ENCODE data around the gene TMEM205. TPM values are rescaled to one million over a fixed set of nuclear protein-coding genes. Genes with fewer than 3 reads are reported as not detected.

TMEM205 gene
- total RNA-seq, result 10 to 100 TPM; 32.6 to 35.1 TPM

DNA sequence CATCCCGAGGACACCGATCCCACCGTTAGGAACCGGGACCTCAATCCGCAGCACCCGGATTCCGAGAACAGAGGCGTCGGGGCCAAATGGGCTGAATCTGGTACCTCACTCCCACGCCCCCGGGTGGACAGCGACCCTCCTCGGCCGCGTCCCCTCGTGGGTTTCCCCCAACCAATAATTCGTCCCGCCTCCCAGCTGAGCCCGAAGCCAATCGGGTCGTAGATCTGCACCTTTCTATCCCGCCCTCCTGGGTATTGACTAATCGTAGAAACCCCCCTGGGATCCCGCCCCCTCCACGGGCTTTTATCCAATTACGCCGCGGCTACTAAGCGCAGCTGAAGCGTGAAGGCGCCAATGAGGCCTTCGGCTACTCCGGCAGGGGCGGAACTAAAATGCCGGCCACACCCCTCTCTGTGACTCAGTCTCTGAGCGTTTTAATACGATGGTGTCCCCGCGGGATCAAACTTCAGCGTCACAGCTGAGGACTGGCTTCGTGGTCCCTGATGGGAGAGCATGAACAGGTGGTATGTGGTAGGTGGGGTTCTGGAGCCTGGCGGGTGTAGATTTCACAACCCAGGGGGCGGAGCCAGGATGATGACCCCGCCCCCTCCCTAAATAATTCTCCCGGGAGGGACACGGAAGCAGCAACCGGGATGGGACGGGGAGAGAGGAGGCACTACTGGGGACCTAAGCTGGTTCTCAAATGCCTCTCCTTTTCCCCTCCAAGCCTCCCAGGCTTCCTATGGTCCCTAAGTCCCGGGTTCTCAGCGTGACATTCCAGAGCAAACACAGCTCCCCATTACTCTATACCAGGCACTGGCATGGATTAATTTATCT is at the start of gene TMEM205, which contains the start of gene CCDC159:
TSS of gene TMEM205 (minus strand) at position 165 of the 837 bp plus-strand sequence. CDS start 649 bp downstream, outside the sequence.
TSS of gene CCDC159 (plus strand) at position 416 of the 837 bp plus-strand sequence. CDS start at position 504, 88 bp downstream.
- CTCF ChIA-PET, result interaction anchor here (1.2 to 1.6 kb wide), 3 partner anchors 29 to 52 kb away, joined by 3 to 16 read pairs (median 6); partner anchors contain the start of gene SWSAP1
- no peaks in the 10 kb centered on the region for H3K27me3 Mint-ChIP-seq
- H3K36me3 Mint-ChIP-seq (ENCODE audit: low read depth), result peaks cover 7% of the 10 kb centered on the region

DNA sequence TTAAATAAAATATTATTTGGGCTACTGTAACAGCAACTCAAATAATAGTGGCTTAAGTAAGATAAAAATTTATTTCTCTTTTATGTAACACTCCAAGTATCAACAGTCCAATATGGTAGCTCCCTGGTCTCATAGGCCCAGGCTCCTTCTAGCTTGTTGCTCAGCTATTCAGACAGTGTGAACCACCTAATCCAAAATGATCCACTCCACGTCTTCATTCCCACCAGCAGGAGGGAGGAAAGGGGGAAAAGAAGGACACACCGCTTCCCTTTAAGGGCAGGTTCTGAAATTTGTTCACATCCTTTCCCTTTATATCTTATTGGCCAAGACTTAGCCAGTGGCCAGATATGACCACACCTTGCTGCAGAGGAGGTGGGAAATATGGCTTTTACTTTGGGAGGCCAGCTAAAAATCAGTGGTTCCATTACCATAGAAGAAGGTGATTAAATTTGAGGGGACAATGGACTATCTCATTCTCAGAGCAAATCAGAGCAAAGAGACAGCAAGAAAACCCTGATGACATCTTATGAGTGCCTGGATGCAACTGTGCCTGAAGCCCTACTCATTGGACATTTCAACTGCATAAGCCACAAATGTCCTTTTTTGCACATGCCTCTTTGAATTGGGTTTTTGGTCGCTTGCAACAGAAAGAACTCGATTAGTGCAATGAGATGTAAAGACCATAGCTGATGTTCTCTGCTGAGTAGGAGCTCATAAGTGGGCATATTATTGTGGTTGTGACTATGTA is 45.0 kb upstream of the TMEM205 start:
- no peak overlapping the region for H3K4me3 Mint-ChIP-seq
- POLR2A ChIA-PET, result interaction anchor here (0.6 to 1.0 kb wide), 3 partner anchors 41 to 202 kb away, joined by 3 read pairs; no protein-coding TSS in a partner anchor
- peaks cover 11% of the 10 kb centered on the region for H3K4me1 Mint-ChIP-seq
- no peak overlapping the region for H3K27ac Mint-ChIP-seq
- H3K9me3 Mint-ChIP-seq, result peaks cover 2% of the 10 kb centered on the region
- DNase-seq, result no peak
- no peaks in the 10 kb centered on the region for H3K36me3 Mint-ChIP-seq (ENCODE audit: low read depth)
- CTCF ChIA-PET, result interaction anchor here (1.0 to 4.3 kb wide), 3 partner anchors 8 to 44 kb away, joined by 3 to 28 read pairs (median 7); partner anchors contain the start of genes ODAD3 and PRKCSH
- peaks cover 8% of the 10 kb centered on the region for H3K27me3 Mint-ChIP-seq

More for the DNA sequence above, at the start of gene TMEM205, which contains the start of gene CCDC159:
- Mint-ChIP-seq H3K4me3 (peak within 1 kb of the TSS; percentile 93), H3K27ac (peak within 1 kb of the TSS; percentile 88), H3K9me3 (peaks cover 10% of the 10 kb centered on the region), H3K4me1 (peaks cover 22% of the 10 kb centered on the region)
- POLR2A ChIA-PET, result interaction anchor here (1.1 to 3.2 kb wide), 7 partner anchors 22 to 190 kb away, joined by 3 to 16 read pairs (median 5); partner anchors contain the start of genes ODAD3, PRKCSH and SWSAP1
- DNase-seq, result peak; percentile 99

DNA sequence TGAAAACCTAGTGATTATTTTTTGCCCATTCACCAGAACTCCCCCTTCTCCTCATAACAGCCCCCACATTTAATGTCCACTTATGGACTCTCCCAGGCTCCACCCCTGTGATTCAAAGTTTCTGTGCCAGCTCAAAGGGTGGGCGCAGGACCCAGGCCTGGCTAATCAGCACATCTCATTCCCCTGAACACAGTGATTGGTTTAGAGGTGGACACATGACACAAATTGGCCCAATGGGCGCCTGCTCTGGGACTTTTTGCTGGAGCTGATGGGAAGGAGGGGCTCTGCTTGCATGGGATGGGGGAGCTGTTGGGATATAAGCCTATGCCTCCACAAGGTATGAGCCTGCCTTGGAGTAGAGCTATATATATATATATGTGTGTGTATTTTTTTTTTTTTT is 44.3 kb upstream of the TMEM205 start:
- H3K4me3 Mint-ChIP-seq, result no peak overlapping the region
- peaks cover 7% of the 10 kb centered on the region for H3K27me3 Mint-ChIP-seq
- H3K27ac Mint-ChIP-seq, result no peak overlapping the region
- CTCF ChIA-PET, result interaction anchor here (1.4 to 4.3 kb wide), 2 partner anchors 7 to 9 kb away, joined by 7 to 28 read pairs; no protein-coding TSS in a partner anchor
- peaks cover 2% of the 10 kb centered on the region for H3K9me3 Mint-ChIP-seq
- no peaks in the 10 kb centered on the region for H3K36me3 Mint-ChIP-seq (ENCODE audit: low read depth)
- peaks cover 11% of the 10 kb centered on the region for H3K4me1 Mint-ChIP-seq
- POLR2A ChIA-PET, result interaction anchor here (1.0 kb wide), 1 partner anchor 93 kb away, joined by 3 read pairs; no protein-coding TSS in a partner anchor
- DNase-seq, result no peak

DNA sequence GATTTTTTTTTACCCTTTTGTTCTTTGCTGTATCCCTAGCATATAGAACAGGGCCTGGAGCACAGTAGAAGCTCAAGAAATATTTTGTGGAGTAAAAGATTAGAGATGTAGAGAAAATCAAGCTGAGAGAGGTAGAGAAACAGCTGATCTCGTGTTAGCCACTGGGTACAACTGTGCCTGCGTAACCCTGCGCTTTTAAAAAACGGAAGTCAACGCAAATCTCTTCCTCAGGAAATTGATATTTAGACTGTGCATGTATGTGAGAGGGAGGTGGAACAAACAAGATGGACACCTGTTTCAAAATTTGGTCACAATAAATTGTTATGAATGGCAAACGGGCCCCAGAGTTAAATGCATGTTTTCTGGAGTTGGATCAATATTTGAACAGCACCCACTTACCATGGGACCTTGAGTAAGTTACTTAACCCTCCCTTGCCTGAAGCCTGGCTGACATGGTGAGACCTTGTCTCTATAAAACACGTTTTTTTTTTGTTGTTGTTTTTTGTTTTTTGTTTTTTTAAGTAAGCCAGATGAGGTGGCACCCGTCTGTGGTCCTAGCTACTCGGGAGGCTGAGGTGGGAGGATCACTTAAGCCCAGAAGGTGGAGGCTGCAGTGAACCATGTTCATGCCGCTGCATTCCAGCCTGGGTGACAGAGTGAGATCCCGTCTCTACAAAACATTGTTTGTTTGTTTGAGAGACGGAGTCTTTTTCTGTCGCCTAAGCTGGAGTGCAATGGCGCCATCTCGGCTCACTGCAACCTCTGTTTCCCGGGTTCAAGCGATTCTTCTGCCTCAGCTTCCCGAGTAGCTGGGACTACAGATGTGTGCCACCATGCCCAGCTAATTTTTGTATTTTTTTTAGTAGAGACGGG is 41.3 kb upstream of the TMEM205 start:
- CTCF ChIA-PET, result interaction anchor here (0.8 to 1.8 kb wide), 3 partner anchors 14 to 96 kb away, joined by 3 to 4 read pairs (median 4); no protein-coding TSS in a partner anchor
- POLR2A ChIA-PET, result no interaction called here

DNA sequence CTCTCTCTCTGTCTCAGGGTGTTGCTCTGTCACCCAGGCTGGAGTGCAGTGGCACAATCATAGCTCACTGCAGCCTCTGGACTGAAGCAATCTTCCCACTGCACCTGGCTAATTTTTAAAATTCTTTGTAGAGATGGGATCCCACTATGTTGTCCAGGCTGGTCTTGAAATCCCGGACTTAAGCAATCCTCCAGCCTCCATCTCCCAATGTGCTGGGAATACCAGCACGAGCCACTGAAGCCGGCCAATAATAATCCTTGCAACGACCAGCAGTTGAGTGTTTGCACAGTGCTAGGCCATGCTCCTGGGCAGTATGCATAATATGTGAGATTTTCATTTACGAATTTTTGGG is 38.7 kb upstream of the TMEM205 start:
- no peak overlapping the region for H3K4me3 Mint-ChIP-seq
- H3K4me1 Mint-ChIP-seq, result peaks cover 28% of the 10 kb centered on the region
- ChIA-PET POLR2A (interaction anchor here (2.7 kb wide), 1 partner anchor 10 kb away, joined by 11 read pairs; the partner anchor contains the start of gene SWSAP1), CTCF (interaction anchor here (0.7 to 2.4 kb wide), 2 partner anchors 9 to 50 kb away, joined by 3 to 9 read pairs; partner anchors contain the start of genes ODAD3 and SWSAP1)
- peaks cover 5% of the 10 kb centered on the region for H3K36me3 Mint-ChIP-seq (ENCODE audit: low read depth)
- H3K27ac Mint-ChIP-seq, result no peak overlapping the region
- H3K9me3 Mint-ChIP-seq, result no peaks in the 10 kb centered on the region
- DNase-seq, result no peak
- peaks cover 16% of the 10 kb centered on the region for H3K27me3 Mint-ChIP-seq

More for the DNA sequence above, 41.3 kb upstream of the TMEM205 start:
- Mint-ChIP-seq H3K4me3 (no peak overlapping the region), H3K36me3 (ENCODE audit: low read depth) (no peaks in the 10 kb centered on the region), H3K27ac (no peak overlapping the region), H3K27me3 (peaks cover 13% of the 10 kb centered on the region), H3K9me3 (peaks cover 2% of the 10 kb centered on the region), H3K4me1 (peaks cover 11% of the 10 kb centered on the region)
- DNase-seq, result no peak

DNA sequence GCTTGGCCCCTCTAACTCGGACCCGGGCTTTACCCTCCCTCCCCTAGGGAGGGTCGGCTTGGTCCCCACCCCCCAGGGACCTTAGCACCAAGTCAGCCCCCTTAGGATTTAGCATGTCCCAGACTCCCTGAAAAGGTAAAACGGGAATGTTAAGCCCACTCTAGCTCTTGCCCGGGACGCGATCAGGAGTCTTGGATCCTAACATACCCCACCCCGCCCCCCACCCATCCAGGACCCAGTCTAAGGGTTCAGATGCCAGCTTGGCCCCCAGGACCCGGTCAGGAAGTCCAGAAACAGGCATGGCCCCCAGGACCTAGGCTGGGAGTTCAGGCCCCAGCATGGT is 37.6 kb upstream of the TMEM205 start:
- Mint-ChIP-seq H3K4me3 (no peak overlapping the region), H3K27me3 (peaks cover 16% of the 10 kb centered on the region), H3K36me3 (ENCODE audit: low read depth) (peaks cover 9% of the 10 kb centered on the region), H3K4me1 (peaks cover 32% of the 10 kb centered on the region), H3K27ac (no peak overlapping the region), H3K9me3 (no peaks in the 10 kb centered on the region)
- CTCF ChIA-PET, result interaction anchor here (0.7 to 4.5 kb wide), 6 partner anchors 8 to 99 kb away, joined by 3 to 45 read pairs (median 6); partner anchors contain the start of genes ODAD3, PRKCSH and SWSAP1
- POLR2A ChIA-PET, result interaction anchor here (2.7 kb wide), 1 partner anchor 9 kb away, joined by 11 read pairs; the partner anchor contains the start of gene SWSAP1
- DNase-seq, result no peak

DNA sequence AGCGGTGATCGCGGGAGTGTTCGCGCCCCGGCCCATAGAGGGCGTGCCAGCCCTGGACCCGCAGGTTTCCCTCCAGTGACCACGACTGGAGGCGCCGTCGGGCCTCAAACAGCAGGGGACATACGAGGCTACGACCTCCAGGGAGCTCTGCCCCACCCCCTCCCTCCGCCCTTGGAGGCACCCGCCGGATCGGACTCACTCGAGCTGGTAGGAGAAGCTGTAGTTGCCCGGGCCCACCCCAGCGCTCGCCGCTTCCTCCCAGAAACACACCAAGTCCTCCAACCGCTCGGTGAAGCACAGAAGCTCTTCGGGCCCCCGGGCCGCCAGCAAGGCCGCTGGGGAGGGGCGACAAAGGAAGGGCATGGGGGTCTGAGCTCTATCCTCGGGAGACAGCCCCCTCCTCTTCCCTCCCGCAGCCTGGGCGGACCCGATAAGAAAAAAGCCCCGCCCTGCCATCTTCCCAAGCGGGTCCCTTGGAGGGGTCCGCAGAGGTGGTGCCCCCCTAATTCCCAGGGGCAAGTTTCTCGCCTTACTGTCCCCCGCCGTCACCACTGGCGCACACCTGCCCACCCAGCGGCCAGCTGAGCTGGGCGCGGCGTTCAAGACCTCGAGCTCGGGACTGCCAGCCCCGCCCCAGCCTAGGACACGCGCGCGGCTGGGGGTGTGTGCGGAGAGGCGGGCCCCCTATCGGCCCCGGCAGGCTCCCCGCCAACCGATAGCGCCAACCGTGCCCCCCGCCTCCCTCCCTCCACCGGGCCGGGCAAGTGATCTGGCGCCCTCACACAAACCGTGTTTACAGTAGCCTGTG is 37.0 kb upstream of the TMEM205 start:
- Mint-ChIP-seq H3K4me1 (peaks cover 38% of the 10 kb centered on the region), H3K4me3 (peak overlapping the region; percentile 56), H3K27ac (no peak overlapping the region), H3K27me3 (peaks cover 16% of the 10 kb centered on the region), H3K36me3 (ENCODE audit: low read depth) (peaks cover 13% of the 10 kb centered on the region), H3K9me3 (no peaks in the 10 kb centered on the region)
- ChIA-PET CTCF (interaction anchor here (0.7 to 4.5 kb wide), 10 partner anchors 8 to 1521 kb away, joined by 3 to 45 read pairs (median 6); partner anchors contain the start of genes ODAD3, PRKCSH, RAB3D and SWSAP1), POLR2A (interaction anchor here (0.8 to 2.7 kb wide), 4 partner anchors 8 to 154 kb away, joined by 3 to 11 read pairs (median 4); partner anchors contain the start of genes CCDC159, ODAD3, SWSAP1 and TMEM205)
- peak; percentile 54 for DNase-seq

DNA sequence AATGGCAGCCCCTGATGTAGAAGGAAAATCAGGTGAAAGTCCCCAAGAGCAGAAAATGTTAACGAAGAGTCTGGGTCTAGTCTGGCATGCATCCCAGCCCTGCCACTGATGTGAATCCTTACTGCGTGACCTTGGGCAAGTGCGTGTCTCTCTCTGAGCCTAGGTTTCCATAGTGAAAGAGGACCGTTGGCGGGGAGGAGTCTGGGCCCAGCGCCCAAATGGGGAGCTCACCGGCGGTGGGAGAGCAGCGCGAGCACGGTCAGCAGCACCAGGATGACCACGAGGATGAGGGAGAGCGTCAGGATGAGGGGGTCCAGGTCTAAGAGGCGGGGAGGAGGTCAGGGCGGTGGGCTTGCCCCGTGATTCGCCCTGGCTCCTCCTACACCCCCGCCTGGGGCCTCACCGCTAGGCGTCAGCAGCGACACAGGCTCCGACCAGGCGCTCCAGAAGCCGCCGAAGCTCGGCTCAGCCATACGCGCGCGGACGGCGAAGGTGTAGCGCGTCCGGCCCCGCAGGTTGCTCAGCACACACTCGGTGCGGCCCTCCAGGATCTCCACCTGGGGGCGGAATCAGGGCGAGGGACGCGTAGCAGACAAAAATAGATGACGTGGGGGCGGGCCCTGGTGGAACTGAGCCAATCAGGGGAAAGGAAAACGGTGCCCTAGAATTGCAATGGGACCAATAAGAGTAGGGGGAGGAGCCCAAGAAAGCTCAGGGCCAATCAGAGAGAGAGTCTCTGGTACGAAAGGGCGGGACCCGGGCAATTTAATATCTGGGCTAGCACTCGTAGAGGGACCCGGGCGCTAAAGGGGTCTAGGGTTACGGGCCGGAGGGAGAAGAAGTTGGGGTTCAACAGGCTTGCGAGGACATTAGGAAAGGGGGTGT is 34.8 kb upstream of the TMEM205 start:
- peaks cover 27% of the 10 kb centered on the region for H3K36me3 Mint-ChIP-seq (ENCODE audit: low read depth)
- peaks cover 16% of the 10 kb centered on the region for H3K27me3 Mint-ChIP-seq
- H3K4me1 Mint-ChIP-seq, result peaks cover 48% of the 10 kb centered on the region
- peak; percentile 98 for DNase-seq
- peak overlapping the region; percentile 84 for H3K4me3 Mint-ChIP-seq
- peak overlapping the region; percentile 99 for H3K27ac Mint-ChIP-seq
- CTCF ChIA-PET, result interaction anchor here (0.6 to 4.5 kb wide), 40 partner anchors 11 to 1388 kb away, joined by 3 to 45 read pairs (median 5); partner anchors contain the start of genes CCDC159, ECSIT, ELOF1 and ODAD3
- POLR2A ChIA-PET, result interaction anchor here (0.8 to 2.7 kb wide), 21 partner anchors 12 to 513 kb away, joined by 3 to 25 read pairs (median 5); partner anchors contain the start of genes CCDC159, ECSIT, LDLR and ODAD3
- no peaks in the 10 kb centered on the region for H3K9me3 Mint-ChIP-seq

DNA sequence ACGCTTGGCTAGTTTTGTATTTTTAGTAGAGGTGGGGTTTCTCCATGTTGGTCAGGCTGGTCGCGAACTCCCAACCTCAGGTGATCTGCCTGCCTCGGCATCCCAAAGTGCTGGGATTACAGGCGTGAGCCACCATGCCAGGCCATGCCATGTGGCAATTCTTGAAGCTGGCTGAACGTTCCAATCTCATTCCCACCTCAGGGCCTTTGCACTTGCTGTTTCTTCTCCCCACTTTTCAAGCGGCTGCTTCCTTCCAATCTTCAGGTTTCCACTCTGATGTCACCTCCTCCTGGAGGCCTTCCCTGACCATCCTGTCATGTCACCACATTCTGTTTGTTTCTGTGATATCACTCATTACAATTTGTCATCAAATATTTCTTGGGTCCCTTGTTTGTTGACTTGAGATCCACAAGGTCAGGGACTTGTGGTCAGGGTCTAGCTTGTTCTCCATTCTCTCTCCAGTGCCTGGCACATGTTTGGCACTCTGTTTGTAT is 33.8 kb upstream of the TMEM205 start:
- H3K36me3 Mint-ChIP-seq (ENCODE audit: low read depth), result peaks cover 31% of the 10 kb centered on the region
- POLR2A ChIA-PET, result interaction anchor here (1.7 to 2.7 kb wide), 5 partner anchors 11 to 224 kb away, joined by 4 to 25 read pairs (median 16); partner anchors contain the start of genes CCDC159, SPC24 and TMEM205
- peaks cover 16% of the 10 kb centered on the region for H3K27me3 Mint-ChIP-seq
- peak overlapping the region; percentile 99 for H3K27ac Mint-ChIP-seq
- no peaks in the 10 kb centered on the region for H3K9me3 Mint-ChIP-seq
- H3K4me3 Mint-ChIP-seq, result peak overlapping the region; percentile 84
- DNase-seq, result no peak
- CTCF ChIA-PET, result interaction anchor here (0.6 to 4.5 kb wide), 7 partner anchors 10 to 221 kb away, joined by 4 to 45 read pairs (median 18); partner anchors contain the start of genes ODAD3 and PRKCSH
- H3K4me1 Mint-ChIP-seq, result peaks cover 53% of the 10 kb centered on the region
